ENCODE measurements around the gene OTUD4. TPM values are rescaled to one million over a fixed set of nuclear protein-coding genes. Genes with fewer than 3 reads are reported as not detected.

OTUD4 gene
- total RNA-seq, 1 donor from 2014 or later: 35.0 TPM

DNA sequence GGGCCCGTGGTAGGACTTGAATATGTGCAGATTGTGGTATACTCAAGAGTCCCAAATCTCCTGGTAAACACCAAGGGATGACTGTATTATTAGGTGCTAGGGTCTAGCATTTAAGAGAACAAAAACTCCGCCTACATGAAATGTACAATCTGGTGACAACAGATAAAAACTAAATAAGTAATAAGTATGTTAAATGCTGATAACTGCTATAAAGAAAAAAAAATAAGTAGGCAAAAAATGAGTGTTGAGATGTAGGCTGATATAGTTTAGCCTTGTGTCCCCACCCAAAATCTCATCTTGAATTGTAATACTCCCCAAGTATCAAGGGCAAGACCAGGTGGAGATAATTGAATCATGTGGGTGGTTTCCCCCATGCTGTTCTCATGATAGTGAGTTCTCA lies 23.4 kb downstream of the OTUD4 start:
- Mint-ChIP-seq H3K9me3 (ENCODE audit: unreplicated experiment) (no peaks in the 10 kb centered on the region), H3K27ac (ENCODE audit: unreplicated experiment) (no peak overlapping the region), H3K36me3 (ENCODE audit: unreplicated experiment) (peaks cover 34% of the 10 kb centered on the region), H3K27me3 (ENCODE audit: unreplicated experiment) (no peaks in the 10 kb centered on the region), H3K4me1 (ENCODE audit: unreplicated experiment) (no peaks in the 10 kb centered on the region), H3K4me3 (ENCODE audit: unreplicated experiment) (no peak overlapping the region)
- no peak for DNase-seq (ENCODE audit: extremely low spot score, unreplicated experiment)
- TF ChIP-seq, protein P1, sequence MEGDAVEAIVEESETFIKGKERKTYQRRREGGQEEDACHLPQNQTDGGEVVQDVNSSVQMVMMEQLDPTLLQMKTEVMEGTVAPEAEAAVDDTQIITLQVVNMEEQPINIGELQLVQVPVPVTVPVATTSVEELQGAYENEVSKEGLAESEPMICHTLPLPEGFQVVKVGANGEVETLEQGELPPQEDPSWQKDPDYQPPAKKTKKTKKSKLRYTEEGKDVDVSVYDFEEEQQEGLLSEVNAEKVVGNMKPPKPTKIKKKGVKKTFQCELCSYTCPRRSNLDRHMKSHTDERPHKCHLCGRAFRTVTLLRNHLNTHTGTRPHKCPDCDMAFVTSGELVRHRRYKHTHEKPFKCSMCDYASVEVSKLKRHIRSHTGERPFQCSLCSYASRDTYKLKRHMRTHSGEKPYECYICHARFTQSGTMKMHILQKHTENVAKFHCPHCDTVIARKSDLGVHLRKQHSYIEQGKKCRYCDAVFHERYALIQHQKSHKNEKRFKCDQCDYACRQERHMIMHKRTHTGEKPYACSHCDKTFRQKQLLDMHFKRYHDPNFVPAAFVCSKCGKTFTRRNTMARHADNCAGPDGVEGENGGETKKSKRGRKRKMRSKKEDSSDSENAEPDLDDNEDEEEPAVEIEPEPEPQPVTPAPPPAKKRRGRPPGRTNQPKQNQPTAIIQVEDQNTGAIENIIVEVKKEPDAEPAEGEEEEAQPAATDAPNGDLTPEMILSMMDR (IDR thresholded peaks at IDR 0.05): no peak

DNA sequence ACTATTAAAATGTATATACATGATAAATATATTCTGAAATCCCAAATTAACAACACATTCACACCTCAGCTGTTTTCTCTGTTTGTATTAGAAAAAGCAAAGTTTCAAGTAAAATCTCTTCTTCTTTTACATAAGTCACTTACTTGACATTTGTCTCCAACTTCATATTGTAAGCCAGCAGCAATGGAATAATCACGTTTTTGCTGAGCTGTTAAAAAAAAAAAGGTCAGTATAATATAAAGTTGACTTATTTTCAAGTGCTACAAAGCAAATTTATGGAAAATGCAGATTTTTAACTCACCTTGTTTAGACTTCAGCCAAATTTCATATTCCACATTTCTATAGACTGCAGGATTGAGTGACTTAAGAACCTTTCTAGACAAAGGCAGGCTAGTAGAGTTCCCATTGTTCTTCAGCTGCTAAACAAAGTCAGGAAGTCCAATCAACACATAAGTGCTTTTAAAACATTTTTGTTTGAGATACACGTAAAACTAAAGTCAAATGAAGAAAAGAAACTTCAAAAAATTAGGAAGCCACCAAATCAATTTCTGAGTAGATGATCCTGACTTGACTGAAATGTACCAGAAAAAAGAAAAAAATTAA lies 25.0 kb downstream of the OTUD4 start:
- TF ChIP-seq, protein P1 (IDR thresholded peaks at IDR 0.05): no peak
- H3K4me3 Mint-ChIP-seq (ENCODE audit: unreplicated experiment): no peak overlapping the region
- peaks cover 32% of the 10 kb centered on the region for H3K36me3 Mint-ChIP-seq (ENCODE audit: unreplicated experiment)
- no peaks in the 10 kb centered on the region for H3K27me3 Mint-ChIP-seq (ENCODE audit: unreplicated experiment)
- H3K27ac Mint-ChIP-seq (ENCODE audit: unreplicated experiment): no peak overlapping the region
- no peak for DNase-seq (ENCODE audit: extremely low spot score, unreplicated experiment)
- H3K4me1 Mint-ChIP-seq (ENCODE audit: unreplicated experiment): no peaks in the 10 kb centered on the region
- H3K9me3 Mint-ChIP-seq (ENCODE audit: unreplicated experiment): no peaks in the 10 kb centered on the region

DNA sequence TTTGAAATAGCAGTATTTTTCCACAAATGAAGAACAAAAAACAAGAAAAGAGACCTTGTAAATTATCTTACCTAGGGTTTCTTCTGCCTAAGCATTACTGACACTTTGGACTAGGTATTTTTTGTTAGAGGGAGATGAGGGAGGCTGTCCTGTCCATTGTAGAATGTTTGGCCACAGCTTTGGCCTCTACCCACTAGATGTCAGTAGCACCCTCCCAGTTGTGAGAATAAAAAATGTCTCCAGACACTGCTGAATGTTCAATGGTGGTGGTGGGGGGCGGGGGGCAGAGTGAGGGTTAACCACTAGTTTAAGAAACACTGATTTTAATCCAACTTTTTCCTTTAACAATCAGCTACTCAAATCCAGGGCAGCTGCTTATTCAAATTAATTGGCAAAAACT lies 25.8 kb downstream of the OTUD4 start:
- H3K4me3 Mint-ChIP-seq (ENCODE audit: unreplicated experiment): no peak overlapping the region
- H3K9me3 Mint-ChIP-seq (ENCODE audit: unreplicated experiment): no peaks in the 10 kb centered on the region
- H3K27ac Mint-ChIP-seq (ENCODE audit: unreplicated experiment): no peak overlapping the region
- TF ChIP-seq, protein P1 (IDR thresholded peaks at IDR 0.05): peak; percentile 56
- no peaks in the 10 kb centered on the region for H3K4me1 Mint-ChIP-seq (ENCODE audit: unreplicated experiment)
- no peaks in the 10 kb centered on the region for H3K27me3 Mint-ChIP-seq (ENCODE audit: unreplicated experiment)
- no peak for DNase-seq (ENCODE audit: extremely low spot score, unreplicated experiment)
- H3K36me3 Mint-ChIP-seq (ENCODE audit: unreplicated experiment): peaks cover 40% of the 10 kb centered on the region

DNA sequence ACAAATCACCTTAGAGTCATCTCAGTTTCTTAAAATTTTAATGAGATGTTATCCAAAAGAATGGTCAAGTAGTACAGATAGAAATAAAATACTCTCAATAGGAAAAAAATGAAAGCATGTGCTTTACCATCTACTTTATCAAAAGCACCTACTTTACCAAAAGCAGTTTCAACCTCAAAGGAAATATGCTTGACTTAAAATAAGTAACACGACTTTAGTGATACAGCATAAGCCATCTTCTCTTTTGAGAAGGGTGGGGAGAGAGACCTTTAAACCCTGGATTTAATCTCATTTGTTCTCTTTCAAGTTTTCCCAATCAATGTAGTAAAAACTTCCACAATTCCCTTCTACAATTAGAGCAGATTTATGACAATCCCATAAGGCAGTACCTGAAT lies 26.5 kb downstream of the OTUD4 start:
- no peak for DNase-seq (ENCODE audit: extremely low spot score, unreplicated experiment)
- H3K36me3 Mint-ChIP-seq (ENCODE audit: unreplicated experiment): peaks cover 44% of the 10 kb centered on the region
- no peak overlapping the region for H3K4me3 Mint-ChIP-seq (ENCODE audit: unreplicated experiment)
- no peaks in the 10 kb centered on the region for H3K9me3 Mint-ChIP-seq (ENCODE audit: unreplicated experiment)
- no peak overlapping the region for H3K27ac Mint-ChIP-seq (ENCODE audit: unreplicated experiment)
- TF ChIP-seq, protein P1 (IDR thresholded peaks at IDR 0.05): no peak
- H3K4me1 Mint-ChIP-seq (ENCODE audit: unreplicated experiment): no peaks in the 10 kb centered on the region
- H3K27me3 Mint-ChIP-seq (ENCODE audit: unreplicated experiment): no peaks in the 10 kb centered on the region

DNA sequence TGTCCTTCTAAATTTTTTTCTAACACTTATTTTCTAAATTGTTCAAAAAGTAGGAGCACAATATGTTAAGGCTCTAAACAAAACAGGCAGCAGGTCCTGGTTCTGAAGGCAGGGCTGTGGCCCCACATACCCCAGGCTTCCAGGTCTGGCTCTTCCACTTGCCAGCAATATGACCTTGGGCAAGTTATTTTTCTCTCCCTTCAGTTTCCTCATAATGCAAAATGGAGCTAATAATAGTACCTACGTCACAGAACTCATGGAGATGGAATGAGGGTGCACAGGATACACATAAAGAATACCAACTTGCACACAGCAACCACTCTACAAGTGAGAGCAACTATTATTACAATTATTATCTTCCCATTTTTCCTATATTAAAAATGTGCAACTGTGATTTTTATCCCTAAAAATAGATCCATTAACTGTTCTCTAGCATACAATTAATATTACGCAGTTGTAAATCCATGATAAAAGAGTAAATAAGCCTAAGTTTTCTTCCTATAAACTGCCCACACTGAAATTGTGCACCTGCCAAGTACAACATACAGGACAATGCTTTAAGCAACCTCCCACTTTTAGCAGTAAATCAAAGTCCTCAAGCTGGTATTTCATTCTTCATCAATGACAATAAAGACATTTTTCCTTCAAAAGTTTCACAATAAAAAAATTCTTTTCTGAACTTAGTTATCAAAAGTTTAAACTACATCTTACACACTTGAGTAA lies 27.0 kb downstream of the OTUD4 start:
- H3K9me3 Mint-ChIP-seq (ENCODE audit: unreplicated experiment): no peaks in the 10 kb centered on the region
- TF ChIP-seq, protein P1 (IDR thresholded peaks at IDR 0.05): no peak
- H3K36me3 Mint-ChIP-seq (ENCODE audit: unreplicated experiment): peaks cover 47% of the 10 kb centered on the region
- no peak for DNase-seq (ENCODE audit: extremely low spot score, unreplicated experiment)
- H3K27me3 Mint-ChIP-seq (ENCODE audit: unreplicated experiment): no peaks in the 10 kb centered on the region
- H3K27ac Mint-ChIP-seq (ENCODE audit: unreplicated experiment): no peak overlapping the region
- no peak overlapping the region for H3K4me3 Mint-ChIP-seq (ENCODE audit: unreplicated experiment)
- H3K4me1 Mint-ChIP-seq (ENCODE audit: unreplicated experiment): no peaks in the 10 kb centered on the region

Data from osteocyte (in vitro differentiated cells).